K562 treated with DMSO at 1 percent for 24 hours (cell line): ENCODE measurements around the gene MNX1. TPM values are rescaled to one million over a fixed set of nuclear protein-coding genes. Genes with fewer than 3 reads are reported as not detected.

ENCODE experiments used
- total RNA-seq: library from RNA; unstranded; fragments of 300-600 nt; gene quantifications from 2 replicates; pipeline ENCODE4 v1.2.3, GENCODE V29; 2022; ENCODE audit warnings: low read depth; ENCODE audit not compliant: insufficient read depth

MNX1 gene
- total RNA-seq = 5.8 and 6.5 TPM in 2 replicates

GRCh38 chr7:157010588-157011332, at the start of gene MNX1:
TSS of gene MNX1 (minus strand) at chr7:157010663. CDS start at chr7:157010350, 313 bp downstream.

Other genes with a start within 250 kb of the MNX1 start
- gene LMBR1, start 117.5 kb downstream of the MNX1 start, total RNA-seq = 42.3 and 46.3 TPM in 2 replicates
- 9.1 and 10.1 TPM in 2 replicates for gene NOM1, start 61.0 kb downstream of the MNX1 start, total RNA-seq
- gene UBE3C, start 128.3 kb upstream of the MNX1 start, total RNA-seq = 35.2 and 39.4 TPM in 2 replicates